ENCODE data around the gene TBRG4.

TBRG4 gene

DNA sequence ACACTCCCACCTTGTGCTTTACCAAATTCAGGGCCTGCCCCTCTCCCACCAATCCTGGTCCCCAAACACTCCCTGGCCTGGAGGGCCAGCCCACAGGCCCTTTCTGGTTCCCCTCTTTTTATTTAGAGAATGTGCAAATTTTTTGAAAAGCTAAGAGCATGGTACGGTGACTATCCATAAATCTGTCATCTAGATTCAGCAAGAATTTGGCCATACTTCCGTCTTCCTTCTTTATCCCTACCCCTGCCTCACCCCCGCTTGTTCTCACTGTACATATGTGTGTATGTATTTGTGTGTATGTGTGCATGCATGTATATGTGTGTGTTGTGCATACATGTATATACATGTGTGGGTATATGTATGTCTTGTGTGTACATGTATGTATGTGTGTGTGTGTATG, 8.1 kb upstream of the TBRG4 start (continued):
- no peak for TF ChIP-seq ZBTB48 (tag by site-specific recombination; IDR thresholded peaks at IDR 0.05)
- TF ChIP-seq, protein P1, sequence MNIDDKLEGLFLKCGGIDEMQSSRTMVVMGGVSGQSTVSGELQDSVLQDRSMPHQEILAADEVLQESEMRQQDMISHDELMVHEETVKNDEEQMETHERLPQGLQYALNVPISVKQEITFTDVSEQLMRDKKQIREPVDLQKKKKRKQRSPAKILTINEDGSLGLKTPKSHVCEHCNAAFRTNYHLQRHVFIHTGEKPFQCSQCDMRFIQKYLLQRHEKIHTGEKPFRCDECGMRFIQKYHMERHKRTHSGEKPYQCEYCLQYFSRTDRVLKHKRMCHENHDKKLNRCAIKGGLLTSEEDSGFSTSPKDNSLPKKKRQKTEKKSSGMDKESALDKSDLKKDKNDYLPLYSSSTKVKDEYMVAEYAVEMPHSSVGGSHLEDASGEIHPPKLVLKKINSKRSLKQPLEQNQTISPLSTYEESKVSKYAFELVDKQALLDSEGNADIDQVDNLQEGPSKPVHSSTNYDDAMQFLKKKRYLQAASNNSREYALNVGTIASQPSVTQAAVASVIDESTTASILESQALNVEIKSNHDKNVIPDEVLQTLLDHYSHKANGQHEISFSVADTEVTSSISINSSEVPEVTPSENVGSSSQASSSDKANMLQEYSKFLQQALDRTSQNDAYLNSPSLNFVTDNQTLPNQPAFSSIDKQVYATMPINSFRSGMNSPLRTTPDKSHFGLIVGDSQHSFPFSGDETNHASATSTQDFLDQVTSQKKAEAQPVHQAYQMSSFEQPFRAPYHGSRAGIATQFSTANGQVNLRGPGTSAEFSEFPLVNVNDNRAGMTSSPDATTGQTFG (tag by site-specific recombination; IDR thresholded peaks at IDR 0.05; ENCODE audit: borderline replicate concordance), result no peak
- TF ChIP-seq, protein P2, sequence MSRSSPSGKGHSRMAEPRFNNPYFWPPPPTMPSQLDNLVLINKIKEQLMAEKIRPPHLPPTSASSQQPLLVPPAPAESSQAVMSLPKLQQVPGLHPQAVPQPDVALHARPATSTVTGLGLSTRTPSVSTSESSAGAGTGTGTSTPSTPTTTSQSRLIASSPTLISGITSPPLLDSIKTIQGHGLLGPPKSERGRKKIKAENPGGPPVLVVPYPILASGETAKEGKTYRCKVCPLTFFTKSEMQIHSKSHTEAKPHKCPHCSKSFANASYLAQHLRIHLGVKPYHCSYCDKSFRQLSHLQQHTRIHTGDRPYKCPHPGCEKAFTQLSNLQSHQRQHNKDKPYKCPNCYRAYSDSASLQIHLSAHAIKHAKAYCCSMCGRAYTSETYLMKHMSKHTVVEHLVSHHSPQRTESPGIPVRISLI (tag by site-specific recombination; IDR thresholded peaks at IDR 0.05), result no peak
- no peak for TF ChIP-seq YY2 (tag by site-specific recombination; IDR thresholded peaks at IDR 0.05)
- TF ChIP-seq, protein P3, sequence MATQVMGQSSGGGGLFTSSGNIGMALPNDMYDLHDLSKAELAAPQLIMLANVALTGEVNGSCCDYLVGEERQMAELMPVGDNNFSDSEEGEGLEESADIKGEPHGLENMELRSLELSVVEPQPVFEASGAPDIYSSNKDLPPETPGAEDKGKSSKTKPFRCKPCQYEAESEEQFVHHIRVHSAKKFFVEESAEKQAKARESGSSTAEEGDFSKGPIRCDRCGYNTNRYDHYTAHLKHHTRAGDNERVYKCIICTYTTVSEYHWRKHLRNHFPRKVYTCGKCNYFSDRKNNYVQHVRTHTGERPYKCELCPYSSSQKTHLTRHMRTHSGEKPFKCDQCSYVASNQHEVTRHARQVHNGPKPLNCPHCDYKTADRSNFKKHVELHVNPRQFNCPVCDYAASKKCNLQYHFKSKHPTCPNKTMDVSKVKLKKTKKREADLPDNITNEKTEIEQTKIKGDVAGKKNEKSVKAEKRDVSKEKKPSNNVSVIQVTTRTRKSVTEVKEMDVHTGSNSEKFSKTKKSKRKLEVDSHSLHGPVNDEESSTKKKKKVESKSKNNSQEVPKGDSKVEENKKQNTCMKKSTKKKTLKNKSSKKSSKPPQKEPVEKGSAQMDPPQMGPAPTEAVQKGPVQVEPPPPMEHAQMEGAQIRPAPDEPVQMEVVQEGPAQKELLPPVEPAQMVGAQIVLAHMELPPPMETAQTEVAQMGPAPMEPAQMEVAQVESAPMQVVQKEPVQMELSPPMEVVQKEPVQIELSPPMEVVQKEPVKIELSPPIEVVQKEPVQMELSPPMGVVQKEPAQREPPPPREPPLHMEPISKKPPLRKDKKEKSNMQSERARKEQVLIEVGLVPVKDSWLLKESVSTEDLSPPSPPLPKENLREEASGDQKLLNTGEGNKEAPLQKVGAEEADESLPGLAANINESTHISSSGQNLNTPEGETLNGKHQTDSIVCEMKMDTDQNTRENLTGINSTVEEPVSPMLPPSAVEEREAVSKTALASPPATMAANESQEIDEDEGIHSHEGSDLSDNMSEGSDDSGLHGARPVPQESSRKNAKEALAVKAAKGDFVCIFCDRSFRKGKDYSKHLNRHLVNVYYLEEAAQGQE (tag by site-specific recombination; IDR thresholded peaks at IDR 0.05), result no peak

DNA sequence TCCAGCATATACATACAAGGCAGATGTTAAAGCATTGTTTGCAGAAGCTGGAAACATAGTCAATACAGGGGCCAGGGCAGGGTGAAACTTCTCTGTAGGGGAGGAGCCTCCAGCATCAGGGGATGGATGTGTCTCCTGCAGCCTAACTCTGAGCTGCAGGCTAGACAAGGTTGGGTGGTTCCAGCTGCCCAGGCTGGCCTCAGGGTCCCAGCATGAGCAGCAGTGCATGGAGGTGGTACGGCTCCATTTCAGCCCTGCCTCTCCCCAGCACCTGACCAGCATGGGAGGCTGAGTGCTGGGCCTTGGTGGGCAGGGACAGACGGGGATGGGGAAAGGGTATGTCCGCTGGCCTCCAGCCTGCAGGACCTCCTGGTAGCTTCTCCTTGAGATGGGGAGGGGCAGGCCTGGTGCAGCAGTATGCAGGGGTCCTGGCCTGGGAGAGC, 7.4 kb upstream of the TBRG4 start:
- TF ChIP-seq ZNF785 (tag by site-specific recombination; IDR thresholded peaks at IDR 0.05), result no peak
- TF ChIP-seq ZNF121 (tag by site-specific recombination; IDR thresholded peaks at IDR 0.05), result no peak
- no peak for TF ChIP-seq ZNF776 (tag by site-specific recombination; IDR thresholded peaks at IDR 0.05; ENCODE audit: borderline replicate concordance)
- no peak for TF ChIP-seq SALL2 (tag by site-specific recombination; IDR thresholded peaks at IDR 0.05; ENCODE audit: borderline replicate concordance)
- no peak for TF ChIP-seq EGR2 (tag by site-specific recombination; IDR thresholded peaks at IDR 0.05; ENCODE audit: low read depth)
- TF ChIP-seq, protein P4, sequence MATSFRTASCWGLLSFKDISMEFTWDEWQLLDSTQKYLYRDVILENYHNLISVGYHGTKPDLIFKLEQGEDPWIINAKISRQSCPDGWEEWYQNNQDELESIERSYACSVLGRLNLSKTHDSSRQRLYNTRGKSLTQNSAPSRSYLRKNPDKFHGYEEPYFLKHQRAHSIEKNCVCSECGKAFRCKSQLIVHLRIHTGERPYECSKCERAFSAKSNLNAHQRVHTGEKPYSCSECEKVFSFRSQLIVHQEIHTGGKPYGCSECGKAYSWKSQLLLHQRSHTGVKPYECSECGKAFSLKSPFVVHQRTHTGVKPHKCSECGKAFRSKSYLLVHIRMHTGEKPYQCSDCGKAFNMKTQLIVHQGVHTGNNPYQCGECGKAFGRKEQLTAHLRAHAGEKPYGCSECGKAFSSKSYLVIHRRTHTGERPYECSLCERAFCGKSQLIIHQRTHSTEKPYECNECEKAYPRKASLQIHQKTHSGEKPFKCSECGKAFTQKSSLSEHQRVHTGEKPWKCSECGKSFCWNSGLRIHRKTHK (tag by site-specific recombination; IDR thresholded peaks at IDR 0.05), result no peak
- TF ChIP-seq ZNF214 (tag by site-specific recombination; IDR thresholded peaks at IDR 0.05; ENCODE audit: borderline replicate concordance), result no peak
- no peak for TF ChIP-seq ZNF600 (tag by site-specific recombination; IDR thresholded peaks at IDR 0.05)
- no peak for TF ChIP-seq ZNF423 (tag by site-specific recombination; IDR thresholded peaks at IDR 0.05)
- TF ChIP-seq GLIS1 (tag by site-specific recombination; IDR thresholded peaks at IDR 0.05), result no peak
- no peak for TF ChIP-seq ZNF416 (tag by site-specific recombination; IDR thresholded peaks at IDR 0.05)
- TF ChIP-seq, protein P5, sequence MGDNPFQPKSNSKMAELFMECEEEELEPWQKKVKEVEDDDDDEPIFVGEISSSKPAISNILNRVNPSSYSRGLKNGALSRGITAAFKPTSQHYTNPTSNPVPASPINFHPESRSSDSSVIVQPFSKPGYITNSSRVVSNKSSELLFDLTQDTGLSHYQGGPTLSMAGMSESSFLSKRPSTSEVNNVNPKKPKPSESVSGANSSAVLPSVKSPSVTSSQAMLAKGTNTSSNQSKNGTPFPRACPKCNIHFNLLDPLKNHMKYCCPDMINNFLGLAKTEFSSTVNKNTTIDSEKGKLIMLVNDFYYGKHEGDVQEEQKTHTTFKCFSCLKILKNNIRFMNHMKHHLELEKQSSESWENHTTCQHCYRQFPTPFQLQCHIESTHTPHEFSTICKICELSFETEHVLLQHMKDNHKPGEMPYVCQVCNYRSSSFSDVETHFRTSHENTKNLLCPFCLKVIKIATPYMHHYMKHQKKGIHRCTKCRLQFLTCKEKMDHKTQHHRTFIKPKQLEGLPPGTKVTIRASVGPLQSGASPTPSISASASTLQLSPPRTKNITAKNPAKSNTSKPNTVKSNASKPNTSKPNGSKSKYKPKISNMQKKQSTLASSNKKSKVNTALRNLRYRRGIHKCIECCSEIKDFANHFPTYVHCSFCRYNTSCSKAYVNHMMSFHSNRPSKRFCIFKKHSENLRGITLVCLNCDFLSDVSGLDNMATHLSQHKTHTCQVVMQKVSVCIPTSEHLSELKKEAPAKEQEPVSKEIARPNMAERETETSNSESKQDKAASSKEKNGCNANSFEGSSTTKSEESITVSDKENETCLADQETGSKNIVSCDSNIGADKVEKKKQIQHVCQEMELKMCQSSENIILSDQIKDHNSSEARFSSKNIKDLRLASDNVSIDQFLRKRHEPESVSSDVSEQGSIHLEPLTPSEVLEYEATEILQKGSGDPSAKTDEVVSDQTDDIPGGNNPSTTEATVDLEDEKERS (tag by site-specific recombination; IDR thresholded peaks at IDR 0.05), result no peak
- CTCF ChIA-PET, result interaction anchor here (1.0 kb wide), 1 partner anchor 17 kb away, joined by 5 read pairs; no protein-coding TSS in a partner anchor
- H3K27ac ChIP-seq (ENCODE audit: extremely low read depth, low read depth, low read length), result no peak overlapping the region
- no peaks in the 10 kb centered on the region for H3K36me3 ChIP-seq (ENCODE audit: control insufficient read depth in 2 of 2, insufficient read depth in 1 of 2, low read length in 2 of 2)
- POLR2A ChIA-PET, result no interaction called here
- no peaks in the 10 kb centered on the region for H3K9me3 ChIP-seq (ENCODE audit: control insufficient read depth, insufficient read depth, low read depth, low read length)
- no peak overlapping the region for H3K4me3 ChIP-seq (ENCODE audit: low read depth, low read length)
- no peaks in the 10 kb centered on the region for H3K4me1 ChIP-seq (ENCODE audit: control insufficient read depth, insufficient read depth, low read length)

All from HEK293 (cell line).